WTC11 (cell line): ENCODE measurements around the gene VWA7.
"Not testable (repeated sequence)": the region's sequence is repeated elsewhere in the genome, so short reads cannot be mapped to it uniquely, and the experiment has no call there.

Experiments
- ATF2 ChIP-seq: sonication (generic); formaldehyde crosslinking; IDR thresholded peaks from 2 replicates; pipeline ENCODE4 v1.8.1; 2022; ENCODE audit warnings: low read depth, missing genetic modification reagents, borderline replicate concordance
- CREM ChIP-seq: sonication (generic); formaldehyde crosslinking; IDR thresholded peaks from 2 replicates; pipeline ENCODE4 v1.8.1; 2022; ENCODE audit warnings: mild to moderate bottlenecking, missing genetic modification reagents, moderate library complexity
- CTCF ChIP-seq: fragments of 200-600 bp; IDR thresholded peaks from 2 replicates; pipeline ENCODE4 v1.8.0; 2022; ENCODE audit warnings: antibody characterized with exemption
- E2F1 ChIP-seq: sonication (generic); formaldehyde crosslinking; IDR thresholded peaks from 2 replicates; pipeline ENCODE4 v1.8.0; 2022; ENCODE audit warnings: mild to moderate bottlenecking, missing genetic modification reagents
- FOXP1 ChIP-seq: sonication (generic); formaldehyde crosslinking; IDR thresholded peaks from 2 replicates; pipeline ENCODE4 v1.8.0; 2022; ENCODE audit warnings: missing genetic modification reagents, mild to moderate bottlenecking, moderate library complexity, borderline replicate concordance
- HMGXB4 ChIP-seq: sonication (generic); formaldehyde crosslinking; IDR thresholded peaks from 2 replicates; pipeline ENCODE4 v1.8.1; 2023; ENCODE audit warnings: mild to moderate bottlenecking, moderate library complexity, missing genetic modification reagents
- KAT7 ChIP-seq: sonication (generic); formaldehyde crosslinking; IDR thresholded peaks from 2 replicates; pipeline ENCODE4 v1.8.1; 2023; ENCODE audit warnings: missing genetic modification reagents, mild to moderate bottlenecking, borderline replicate concordance
- MAX ChIP-seq: sonication (generic); formaldehyde crosslinking; IDR thresholded peaks from 2 replicates; pipeline ENCODE4 v1.8.0; 2022; ENCODE audit warnings: mild to moderate bottlenecking, missing genetic modification reagents
- MXD4 ChIP-seq: fragments of 250-450 bp; sonication (Bioruptor Pico); IDR thresholded peaks from 2 replicates; pipeline ENCODE4 v1.8.0; 2021; ENCODE audit warnings: mild to moderate bottlenecking, moderate library complexity, borderline replicate concordance
- NFE2L1 ChIP-seq: sonication (generic); formaldehyde crosslinking; IDR thresholded peaks from 2 replicates; pipeline ENCODE4 v1.8.1; 2023; ENCODE audit warnings: missing genetic modification reagents
- NR1H2 ChIP-seq: sonication (generic); formaldehyde crosslinking; IDR thresholded peaks from 2 replicates; pipeline ENCODE4 v1.9.0; 2021; ENCODE audit warnings: mild to moderate bottlenecking, moderate library complexity, missing genetic modification reagents
- ZBTB43 ChIP-seq: sonication (generic); formaldehyde crosslinking; IDR thresholded peaks from 2 replicates; pipeline ENCODE4 v1.8.1; 2023; ENCODE audit warnings: mild to moderate bottlenecking, missing genetic modification reagents
- ZNF317 ChIP-seq: sonication (generic); formaldehyde crosslinking; IDR thresholded peaks from 2 replicates; pipeline ENCODE4 v1.8.1; 2023; ENCODE audit warnings: low read depth, mild to moderate bottlenecking, moderate library complexity, missing genetic modification reagents, borderline replicate concordance
- ZNF512 ChIP-seq: sonication (generic); formaldehyde crosslinking; IDR thresholded peaks from 2 replicates; pipeline ENCODE4 v1.8.1; 2022; ENCODE audit warnings: missing genetic modification reagents, borderline replicate concordance

GRCh38 chr6:31820399-31820798 lies 43.3 kb upstream of the VWA7 start:
- TF ChIP-seq CTCF; ATF2; ZBTB43 (CRISPR knock-in tag); HMGXB4; MAX (CRISPR knock-in tag); ZNF512 (CRISPR knock-in tag); NR1H2 (CRISPR knock-in tag); E2F1 (CRISPR knock-in tag); ZNF317 (CRISPR knock-in tag); MXD4 (CRISPR knock-in tag); FOXP1 (CRISPR knock-in tag); KAT7; NFE2L1 (CRISPR knock-in tag); CREM: not testable (repeated sequence)
